GM06990 (cell line): ENCODE results near the gene ST6GALNAC1.

Source experiments
- DNase-seq: peaks from one replicate; pipeline ENCODE4 v3.0.0-alpha.2; 2011; ENCODE audit not compliant: insufficient read length; ENCODE audit errors: extremely low read depth
- H3K27me3 ChIP-seq: replicated peaks from 2 replicates; pipeline ENCODE4 v1.6.0; 2011; ENCODE audit warnings: low read length; ENCODE audit not compliant: control insufficient read depth, insufficient read depth
- H3K36me3 ChIP-seq: 2 replicates; pipeline ENCODE4 v1.5.1; 2011; ENCODE audit warnings: low read length; ENCODE audit not compliant: control insufficient read depth, insufficient read depth
- H3K4me3 ChIP-seq: replicated peaks from 2 replicates; pipeline ENCODE4 v1.5.1; 2011; ENCODE audit warnings: low read depth, mild to moderate bottlenecking, control low read depth, low read length
- TF ChIP-seq, protein P1 (sequence below): IDR thresholded peaks from 2 replicates; pipeline ENCODE4 v1.5.1; 2011; ENCODE audit warnings: low read length, control low read depth, mild to moderate bottlenecking, inconsistent platforms; ENCODE audit not compliant: insufficient read depth, poor library complexity, severe bottlenecking

Gene ST6GALNAC1

DNA sequence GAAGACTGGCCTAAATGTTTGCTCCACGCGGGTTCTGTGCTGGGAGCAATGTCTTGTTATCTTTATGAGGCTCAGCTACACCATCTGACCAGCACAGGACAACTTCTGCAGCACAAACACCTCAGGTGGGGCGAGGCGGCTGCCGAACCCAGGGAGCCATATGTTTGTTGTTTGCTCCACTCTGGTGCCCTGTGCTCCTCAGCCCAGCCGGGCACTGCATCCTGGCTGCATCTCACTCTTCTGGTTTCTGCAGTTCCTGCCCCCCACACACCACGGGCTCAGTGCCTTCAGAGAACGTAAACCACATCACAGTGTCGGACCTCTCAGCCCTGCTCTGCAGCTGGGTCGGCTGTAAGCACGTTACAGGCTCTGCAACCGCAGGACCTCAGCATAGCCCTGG is 34.8 kb upstream of the ST6GALNAC1 start:
- no peak for DNase-seq
- H3K4me3 ChIP-seq = no peak overlapping the region
- H3K36me3 ChIP-seq = no peaks in the 10 kb centered on the region

DNA sequence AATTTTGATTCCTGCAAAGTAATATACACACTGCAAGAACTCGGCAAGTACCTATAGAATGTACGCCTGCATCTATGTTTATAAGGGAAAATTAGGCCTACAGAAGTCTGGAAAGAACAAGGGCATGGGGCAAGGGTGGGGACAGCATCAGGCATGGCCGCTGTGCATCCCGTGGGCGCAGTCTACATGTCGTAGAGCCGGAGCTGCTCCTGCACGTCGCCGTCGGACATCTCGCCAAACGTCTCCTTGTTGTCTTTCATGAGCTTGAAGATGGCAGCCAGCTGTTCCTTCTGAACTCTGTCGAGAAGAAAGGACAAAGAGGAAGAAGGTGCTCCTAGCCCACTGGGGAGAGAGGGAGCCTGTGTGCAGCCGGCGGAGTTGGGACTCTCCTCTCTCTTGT is 33.8 kb upstream of the ST6GALNAC1 start:
- Histone ChIP-seq H3K4me3 (no peak overlapping the region), H3K27me3 (no peaks in the 10 kb centered on the region), H3K36me3 (no peaks in the 10 kb centered on the region)
- TF ChIP-seq, protein P1, sequence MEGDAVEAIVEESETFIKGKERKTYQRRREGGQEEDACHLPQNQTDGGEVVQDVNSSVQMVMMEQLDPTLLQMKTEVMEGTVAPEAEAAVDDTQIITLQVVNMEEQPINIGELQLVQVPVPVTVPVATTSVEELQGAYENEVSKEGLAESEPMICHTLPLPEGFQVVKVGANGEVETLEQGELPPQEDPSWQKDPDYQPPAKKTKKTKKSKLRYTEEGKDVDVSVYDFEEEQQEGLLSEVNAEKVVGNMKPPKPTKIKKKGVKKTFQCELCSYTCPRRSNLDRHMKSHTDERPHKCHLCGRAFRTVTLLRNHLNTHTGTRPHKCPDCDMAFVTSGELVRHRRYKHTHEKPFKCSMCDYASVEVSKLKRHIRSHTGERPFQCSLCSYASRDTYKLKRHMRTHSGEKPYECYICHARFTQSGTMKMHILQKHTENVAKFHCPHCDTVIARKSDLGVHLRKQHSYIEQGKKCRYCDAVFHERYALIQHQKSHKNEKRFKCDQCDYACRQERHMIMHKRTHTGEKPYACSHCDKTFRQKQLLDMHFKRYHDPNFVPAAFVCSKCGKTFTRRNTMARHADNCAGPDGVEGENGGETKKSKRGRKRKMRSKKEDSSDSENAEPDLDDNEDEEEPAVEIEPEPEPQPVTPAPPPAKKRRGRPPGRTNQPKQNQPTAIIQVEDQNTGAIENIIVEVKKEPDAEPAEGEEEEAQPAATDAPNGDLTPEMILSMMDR = no peak
- DNase-seq = no peak

More for the DNA sequence above, 34.8 kb upstream of the ST6GALNAC1 start:
- TF ChIP-seq, protein P1 = no peak
- no peaks in the 10 kb centered on the region; the same call in 1 of the 2 replicates for H3K27me3 ChIP-seq

- Histone ChIP-seq H3K36me3 (no peaks in the 10 kb centered on the region), H3K27me3 (no peaks in the 10 kb centered on the region), H3K4me3 (no peak overlapping the region)
- TF ChIP-seq, protein P1 = no peak
- no peak for DNase-seq
Observed at GRCh38 chr17:76676629-76677028, 33.1 kb upstream of the ST6GALNAC1 start.

DNA sequence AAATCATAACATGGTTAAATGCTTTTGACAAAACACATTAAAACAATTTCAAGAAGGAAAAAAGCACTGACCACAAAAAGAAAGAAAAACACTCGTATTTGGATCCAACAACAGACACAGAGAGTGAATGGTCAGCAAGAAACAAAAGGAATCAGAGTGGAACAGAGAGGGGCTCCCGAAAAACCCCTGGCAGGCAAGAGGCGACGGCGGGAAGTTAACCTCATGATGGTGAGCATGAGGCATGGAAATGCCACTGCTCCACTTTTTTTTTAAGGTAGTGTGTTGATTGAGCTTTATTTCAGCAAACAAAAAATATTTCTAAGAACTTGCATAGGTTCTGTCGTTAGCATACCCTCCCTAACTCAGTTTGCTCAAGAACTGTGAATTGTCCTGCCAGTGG is 32.1 kb upstream of the ST6GALNAC1 start:
- Histone ChIP-seq H3K27me3 (no peaks in the 10 kb centered on the region), H3K4me3 (no peak overlapping the region), H3K36me3 (no peaks in the 10 kb centered on the region)
- no peak for DNase-seq
- TF ChIP-seq, protein P1 = no peak

- H3K27me3 ChIP-seq = no peaks in the 10 kb centered on the region
- no peak for DNase-seq
- TF ChIP-seq, protein P1 = no peak
- no peak overlapping the region for H3K4me3 ChIP-seq
- H3K36me3 ChIP-seq = no peaks in the 10 kb centered on the region
Observed at GRCh38 chr17:76674600-76674999, 31.0 kb upstream of the ST6GALNAC1 start.

DNA sequence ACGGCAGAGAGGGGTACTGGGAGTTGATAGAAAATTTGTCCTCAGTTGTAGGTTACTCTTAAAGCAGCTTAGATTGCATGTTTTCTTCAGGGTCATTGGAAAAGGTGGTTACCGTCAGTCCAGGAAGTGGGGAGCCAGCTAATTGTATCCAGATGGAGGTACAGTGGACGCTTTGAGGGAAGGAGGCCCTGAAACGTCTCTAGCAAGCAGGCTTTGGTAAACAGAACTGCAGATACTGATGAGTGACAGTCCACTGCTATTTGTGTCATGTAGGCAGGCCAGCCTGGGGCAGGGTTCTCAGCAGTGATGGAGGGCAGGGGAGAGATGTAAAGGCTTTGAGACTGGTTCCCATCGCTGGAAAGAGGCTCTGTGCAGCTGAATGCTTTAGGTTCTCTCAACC is 30.2 kb upstream of the ST6GALNAC1 start:
- TF ChIP-seq, protein P1 = no peak
- no peak overlapping the region for H3K4me3 ChIP-seq
- H3K27me3 ChIP-seq = no peaks in the 10 kb centered on the region
- no peaks in the 10 kb centered on the region for H3K36me3 ChIP-seq
- no peak for DNase-seq
